ENCODE results near the gene PLAAT4. TPM values are rescaled to one million over a fixed set of nuclear protein-coding genes. Genes with fewer than 3 reads are reported as not detected.

The PLAAT4 gene
- total RNA-seq, 2 experiments from 2014 or later = 80.4 to 82.4 TPM

DNA sequence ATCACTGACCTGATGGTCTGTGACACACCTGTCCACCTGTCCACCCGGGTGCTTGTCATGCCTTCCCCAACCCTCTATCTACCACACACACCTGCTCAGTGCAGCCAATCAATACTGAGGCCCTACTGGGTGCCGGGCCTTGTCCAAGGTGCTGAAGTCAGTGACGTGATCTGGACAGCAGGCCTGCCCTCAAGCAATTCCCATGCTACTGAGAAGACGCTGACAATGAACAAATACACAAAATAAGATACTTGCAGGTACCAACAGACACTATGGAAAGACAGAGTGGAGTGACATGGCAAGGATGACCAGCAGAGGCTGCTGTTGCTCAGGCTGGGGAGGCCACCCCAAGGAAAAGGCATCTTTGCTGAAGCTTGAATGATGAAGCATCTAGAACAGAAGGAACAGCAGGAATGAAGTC is 56.4 kb downstream of the PLAAT4 start:
- no peak overlapping the region for H3K27ac Mint-ChIP-seq

DNA sequence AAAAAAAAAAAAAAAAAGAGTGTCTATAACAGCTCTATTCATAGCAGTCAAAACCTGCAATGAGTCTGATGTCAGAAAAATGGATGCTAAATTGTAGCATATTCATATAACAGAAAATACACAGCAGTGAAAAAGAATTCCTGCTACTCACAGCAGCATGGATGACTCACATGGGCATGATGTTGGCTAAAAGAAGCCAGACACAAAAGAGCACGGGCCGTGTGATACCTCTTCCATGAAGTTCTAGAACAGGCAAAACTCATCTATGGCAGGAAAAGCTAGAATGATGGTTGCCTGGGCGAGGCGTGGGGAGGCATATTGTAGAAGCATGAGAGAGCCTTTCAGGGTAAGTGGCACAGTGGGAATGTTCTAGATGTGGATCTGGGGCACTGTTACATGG is 58.7 kb downstream of the PLAAT4 start:
- Mint-ChIP-seq H3K9me3 (no peaks in the 10 kb centered on the region), H3K4me1 (ENCODE audit: low read depth) (no peaks in the 10 kb centered on the region), H3K27ac (no peak overlapping the region), H3K27me3 (no peaks in the 10 kb centered on the region), H3K4me3 (no peak overlapping the region), H3K36me3 (ENCODE audit: low read depth) (no peaks in the 10 kb centered on the region)
- Histone ChIP-seq H3K36me3 (ENCODE audit: insufficient read depth, low read length) (no peaks in the 10 kb centered on the region), H3K9me3 (ENCODE audit: control insufficient read depth in 1 of 2, insufficient read depth in 1 of 2, low read length in 2 of 2) (no peaks in the 10 kb centered on the region), H3K27me3 (ENCODE audit: control insufficient read depth in 1 of 2, insufficient read depth in 2 of 2, low read length in 2 of 2) (no peaks in the 10 kb centered on the region), H3K4me1 (ENCODE audit: insufficient read depth, low read length) (no peaks in the 10 kb centered on the region), H3K27ac (ENCODE audit: low read depth in 1 of 2, low read length in 2 of 2) (no peak overlapping the region), H3K4me3 (ENCODE audit: low read length) (no peak overlapping the region)
- TF ChIP-seq, protein P1, sequence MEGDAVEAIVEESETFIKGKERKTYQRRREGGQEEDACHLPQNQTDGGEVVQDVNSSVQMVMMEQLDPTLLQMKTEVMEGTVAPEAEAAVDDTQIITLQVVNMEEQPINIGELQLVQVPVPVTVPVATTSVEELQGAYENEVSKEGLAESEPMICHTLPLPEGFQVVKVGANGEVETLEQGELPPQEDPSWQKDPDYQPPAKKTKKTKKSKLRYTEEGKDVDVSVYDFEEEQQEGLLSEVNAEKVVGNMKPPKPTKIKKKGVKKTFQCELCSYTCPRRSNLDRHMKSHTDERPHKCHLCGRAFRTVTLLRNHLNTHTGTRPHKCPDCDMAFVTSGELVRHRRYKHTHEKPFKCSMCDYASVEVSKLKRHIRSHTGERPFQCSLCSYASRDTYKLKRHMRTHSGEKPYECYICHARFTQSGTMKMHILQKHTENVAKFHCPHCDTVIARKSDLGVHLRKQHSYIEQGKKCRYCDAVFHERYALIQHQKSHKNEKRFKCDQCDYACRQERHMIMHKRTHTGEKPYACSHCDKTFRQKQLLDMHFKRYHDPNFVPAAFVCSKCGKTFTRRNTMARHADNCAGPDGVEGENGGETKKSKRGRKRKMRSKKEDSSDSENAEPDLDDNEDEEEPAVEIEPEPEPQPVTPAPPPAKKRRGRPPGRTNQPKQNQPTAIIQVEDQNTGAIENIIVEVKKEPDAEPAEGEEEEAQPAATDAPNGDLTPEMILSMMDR (IDR thresholded peaks at IDR 0.05) = no peak
- ATAC-seq (ENCODE audit: poor library complexity) (no peak), DNase-seq (no peak)
- ChIA-PET POLR2A (no interaction called here), CTCF (interaction anchor here (0.7 kb wide), 1 partner anchor 173 kb away, joined by 4 read pairs; the partner anchor contains the start of gene ZFTA)
- intact Hi-C loops (cut with DNase I, micrococcal nuclease) = no loop called here

More for the DNA sequence above, 56.4 kb downstream of the PLAAT4 start:
- no peak overlapping the region for H3K27ac ChIP-seq (ENCODE audit: low read depth in 1 of 2, low read length in 2 of 2)
- Mint-ChIP-seq H3K4me1 (ENCODE audit: low read depth) (no peaks in the 10 kb centered on the region), H3K27me3 (no peaks in the 10 kb centered on the region), H3K4me3 (no peak overlapping the region), H3K36me3 (ENCODE audit: low read depth) (no peaks in the 10 kb centered on the region), H3K9me3 (no peaks in the 10 kb centered on the region)
- no peaks in the 10 kb centered on the region for H3K4me1 ChIP-seq (ENCODE audit: insufficient read depth, low read length)
- no peak for ATAC-seq (ENCODE audit: poor library complexity)
- ChIA-PET CTCF (no interaction called here), POLR2A (no interaction called here)
- TF ChIP-seq, protein P1 (IDR thresholded peaks at IDR 0.05) = no peak
- no peaks in the 10 kb centered on the region for H3K36me3 ChIP-seq (ENCODE audit: insufficient read depth, low read length)
- H3K4me3 ChIP-seq (ENCODE audit: low read length) = no peak overlapping the region
- H3K27me3 ChIP-seq (ENCODE audit: control insufficient read depth in 1 of 2, insufficient read depth in 2 of 2, low read length in 2 of 2) = no peaks in the 10 kb centered on the region
- H3K9me3 ChIP-seq (ENCODE audit: control insufficient read depth in 1 of 2, insufficient read depth in 1 of 2, low read length in 2 of 2) = no peaks in the 10 kb centered on the region
- intact Hi-C loops (cut with DNase I, micrococcal nuclease) = no loop called here
- DNase-seq = peak in 1 of 14 experiments; percentile 26

Other genes starting within 250 kb of the PLAAT4 start
- not detected for gene SLC22A9, start 167.0 kb upstream of the PLAAT4 start, total RNA-seq
- gene PLAAT5, start 45.6 kb upstream of the PLAAT4 start, total RNA-seq = under 1 TPM in 1 of 2 experiments, not detected in 1; 0.16 TPM
- not detected for gene LGALS12, start 30.7 kb upstream of the PLAAT4 start, total RNA-seq
- under 1 TPM; 0.34 to 0.49 TPM for gene PLAAT2, start 26.6 kb downstream of the PLAAT4 start, total RNA-seq
- gene PLAAT3, start 77.6 kb downstream of the PLAAT4 start, total RNA-seq = 1 to 10 TPM; 2.4 to 3.6 TPM
- gene ATL3, start 134.6 kb downstream of the PLAAT4 start, total RNA-seq = 10 to 100 TPM; 14.5 to 16.5 TPM
- gene RTN3, start 144.7 kb downstream of the PLAAT4 start, total RNA-seq = 10 to 100 TPM; 16.4 to 17.6 TPM
- 1 to 10 TPM in 1 of 2 experiments, under 1 TPM in 1; 0.95 to 1.0 TPM for gene ZFTA, start 232.0 kb downstream of the PLAAT4 start, total RNA-seq